ENCODE measurements around the gene SELENOV.

Gene SELENOV

GRCh38 chr19:39533003-39533512 is 18.1 kb downstream of the SELENOV start:
- no peak overlapping the region for H3K4me3 ChIP-seq (ENCODE audit: low read depth, low read length)
- no peak for DNase-seq (ENCODE audit: low read depth)
- TF ChIP-seq CTCF (IDR thresholded peaks at IDR 0.05; ENCODE audit: insufficient read depth, low read depth, low read length, missing control alignments) = no peak

GRCh38 chr19:39533791-39534190 is 18.9 kb downstream of the SELENOV start:
- no peak for DNase-seq (ENCODE audit: low read depth)
- no peak for TF ChIP-seq CTCF (IDR thresholded peaks at IDR 0.05; ENCODE audit: insufficient read depth, low read depth, low read length, missing control alignments)
- no peak overlapping the region for H3K4me3 ChIP-seq (ENCODE audit: low read depth, low read length)

GRCh38 chr19:39539165-39539517 is 24.2 kb downstream of the SELENOV start:
- no peak for TF ChIP-seq CTCF (IDR thresholded peaks at IDR 0.05; ENCODE audit: insufficient read depth, low read depth, low read length, missing control alignments)
- DNase-seq (ENCODE audit: low read depth) = peak; percentile 25

GRCh38 chr19:39539518-39540332 is 24.8 kb downstream of the SELENOV start, which contains the start of gene EID2:
EID2 (minus strand) TSS chr19:39540161; CDS start chr19:39540079, 82 bp downstream.
- TF ChIP-seq CTCF (IDR thresholded peaks at IDR 0.05; ENCODE audit: insufficient read depth, low read depth, low read length, missing control alignments) = peak; percentile 88
- H3K4me3 ChIP-seq (ENCODE audit: low read depth, low read length) = peak within 1 kb of the TSS; percentile 89
- peak; percentile 97 for DNase-seq (ENCODE audit: low read depth)

More at GRCh38 chr19:39539165-39539517, 24.2 kb downstream of the SELENOV start:
- peak overlapping the region; percentile 89 for H3K4me3 ChIP-seq (ENCODE audit: low read depth, low read length)

- no peak for DNase-seq (ENCODE audit: low read depth)
- no peak for TF ChIP-seq CTCF (IDR thresholded peaks at IDR 0.05; ENCODE audit: insufficient read depth, low read depth, low read length, missing control alignments)
- H3K4me3 ChIP-seq (ENCODE audit: low read depth, low read length) = peak overlapping the region; percentile 26
These were observed 25.4 kb downstream of the SELENOV start for GRCh38 chr19:39540333-39540673.

GRCh38 chr19:39542206-39542605 is 27.3 kb downstream of the SELENOV start:
- no peak overlapping the region for H3K4me3 ChIP-seq (ENCODE audit: low read depth, low read length)
- TF ChIP-seq CTCF (IDR thresholded peaks at IDR 0.05; ENCODE audit: insufficient read depth, low read depth, low read length, missing control alignments) = no peak
- DNase-seq (ENCODE audit: low read depth) = no peak
